GM12878 (cell line): Measurements from ENCODE around the gene POC5. TPM values are rescaled to one million over a fixed set of nuclear protein-coding genes. Genes with fewer than 3 reads are reported as not detected.

Experiments used
- ATAC-seq: fragments of 200-7000 bp; cut with Tn5 transposase; 3 replicates; pipeline ENCODE4 v1.9.1; 2020; ENCODE audit warnings: mild to moderate bottlenecking, moderate library complexity
- BruUV-seq: library from RNA; stranded (reverse); fragments of 400-500 nt; replicated peaks from 2 replicates; lab custom pipeline; 2021; lab: Mats Ljungman, UMichigan
- CTCF ChIA-PET: fragments of 300-600 bp; sonication (Branson Sonifier 250); formaldehyde crosslinking; extraction: SDS; loops from one replicate; lab custom pipeline; 2021; ENCODE audit warnings: inconsistent platforms; lab: Yijun Ruan, JAX
- POLR2A ChIA-PET: fragments of 350-600 bp; formaldehyde crosslinking; extraction: SDS; loops from one replicate; lab custom pipeline; 2021; ENCODE audit warnings: inconsistent platforms; lab: Charles Lee
- RAD21 ChIA-PET: fragments of 300-600 bp; sonication (Branson Sonifier 250); formaldehyde crosslinking; loops from one replicate; lab custom pipeline; 2023; ENCODE audit warnings: antibody characterized with exemption; ENCODE audit not compliant: unreplicated experiment; lab: Charles Lee
- SMC1A ChIA-PET: fragments of 300-600 bp; sonication (Branson Sonifier 250); formaldehyde crosslinking; loops from one replicate; lab custom pipeline; 2023; ENCODE audit not compliant: unreplicated experiment, uncharacterized antibody; lab: Charles Lee
- DNase-seq: peaks from one replicate; pipeline ENCODE4 v3.0.0-alpha.2; 2011; ENCODE audit warnings: low read depth, low spot score
- FAIRE-seq: peaks from 3 replicates; lab custom pipeline; 2011; peaks lifted over from hg19 to GRCh38; lab: Jason Lieb, UNC
- H2AFZ ChIP-seq: 2 replicates; pipeline ENCODE4 v1.6.0; 2011; ENCODE audit warnings: low read depth, low read length, control low read depth; ENCODE audit not compliant: control insufficient read depth
- H3K27ac ChIP-seq: 2 replicates; pipeline ENCODE4 v1.5.1; 2011; ENCODE audit warnings: control low read depth; ENCODE audit not compliant: control insufficient read depth, insufficient read depth
- H3K27me3 ChIP-seq, 2 experiments: replicated peaks in 1 of 2; 2 replicates each; pipeline versions ENCODE4 v1.6.0 to v1.6.1; 2011; ENCODE audit warnings: low read length in 1 of 2; ENCODE audit not compliant: control insufficient read depth in 2 of 2, insufficient read depth in 2 of 2
- H3K36me3 ChIP-seq, 2 experiments: 2 replicates each; pipeline ENCODE4 v1.5.1; 2011; ENCODE audit warnings: low read length in 1 of 2; ENCODE audit not compliant: control insufficient read depth in 2 of 2, insufficient read depth in 2 of 2
- H3K4me1 ChIP-seq: 2 replicates; pipeline ENCODE4 v1.6.1; 2011; ENCODE audit warnings: mild to moderate bottlenecking, low read length, moderate library complexity, mixed read lengths; ENCODE audit not compliant: control insufficient read depth, insufficient read depth
- H3K4me2 ChIP-seq: 2 replicates; pipeline ENCODE4 v1.6.0; 2011; ENCODE audit warnings: control low read depth; ENCODE audit not compliant: control insufficient read depth, insufficient read depth
- H3K4me3 ChIP-seq: fragments of 200-600 bp; sonication (generic); 2 replicates; pipeline ENCODE4 v1.5.1; 2016
- H3K79me2 ChIP-seq: 2 replicates; pipeline ENCODE4 v1.6.0; 2011; ENCODE audit warnings: low read length; ENCODE audit not compliant: control insufficient read depth, insufficient read depth
- H3K9ac ChIP-seq: 2 replicates; pipeline ENCODE4 v1.8.0; 2011; ENCODE audit warnings: low read length, control low read depth, mixed read lengths; ENCODE audit not compliant: control insufficient read depth, insufficient read depth
- H3K9me3 ChIP-seq: replicated peaks from 3 replicates; pipeline ENCODE4 v1.5.1; 2011; ENCODE audit warnings: mild to moderate bottlenecking, low read length; ENCODE audit not compliant: control insufficient read depth, insufficient read depth
- H4K20me1 ChIP-seq: 2 replicates; pipeline ENCODE4 v1.6.0; 2011; ENCODE audit not compliant: control insufficient read depth, insufficient read depth
- CEBPB ChIP-seq, 2 experiments: fragments of 150-350 bp in 1 of 2; IDR thresholded peaks; 2 replicates each; pipeline ENCODE4 v1.6.1; 2012 to 2014; ENCODE audit warnings: low read depth in 2 of 2, low read length in 2 of 2, borderline replicate concordance in 1 of 2, inconsistent platforms in 1 of 2
- CEBPZ ChIP-seq: fragments of 150-350 bp; IDR thresholded peaks from 2 replicates; pipeline ENCODE4 v1.6.1; 2016; ENCODE audit warnings: low read depth, low read length
- CHD2 ChIP-seq: IDR thresholded peaks from 2 replicates; pipeline ENCODE4 v1.6.1; 2011; ENCODE audit warnings: low read depth, low read length, improper control_type of control experiment, borderline replicate concordance
- EGR1 ChIP-seq, 2 experiments: IDR thresholded peaks; 1 replicate in 1 of 2; 2 replicates in 1 of 2; pipeline ENCODE4 v1.6.1; 2011 to 2012; ENCODE audit warnings: low read depth in 2 of 2, low read length in 2 of 2, borderline replicate concordance in 1 of 2, mild to moderate bottlenecking in 1 of 2, moderate library complexity in 1 of 2
- FOS ChIP-seq: IDR thresholded peaks from 3 replicates; pipeline ENCODE4 v1.6.1; 2011; ENCODE audit warnings: borderline replicate concordance; ENCODE audit not compliant: insufficient read length; ENCODE audit errors: extremely low read depth
- GATAD2B ChIP-seq: fragments of 450-650 bp; conservative IDR thresholded peaks from 2 replicates; pipeline ENCODE4 v1.6.1; 2017; ENCODE audit warnings: low read depth, mild to moderate bottlenecking, moderate library complexity
- HDAC2 ChIP-seq: fragments of 200-600 bp; sonication (generic); IDR thresholded peaks from 2 replicates; pipeline ENCODE4 v1.6.1; 2017
- IKZF1 ChIP-seq: fragments of 450-650 bp; conservative IDR thresholded peaks from 2 replicates; pipeline ENCODE4 v1.6.1; 2017; ENCODE audit warnings: antibody characterized with exemption, mild to moderate bottlenecking
- NFXL1 ChIP-seq: fragments of 450-650 bp; IDR thresholded peaks from 2 replicates; pipeline ENCODE4 v1.6.1; 2017; ENCODE audit warnings: antibody characterized with exemption, mild to moderate bottlenecking, borderline replicate concordance
- PAX8 ChIP-seq: fragments of 450-650 bp; IDR thresholded peaks from 2 replicates; pipeline ENCODE4 v1.6.1; 2017; ENCODE audit warnings: mild to moderate bottlenecking, moderate library complexity
- POLR2AphosphoS5 ChIP-seq: IDR thresholded peaks from 2 replicates; pipeline ENCODE4 v1.6.1; 2011; ENCODE audit warnings: mild to moderate bottlenecking, low read length, inconsistent platforms
- RBBP5 ChIP-seq: fragments of 200-600 bp; sonication (generic); conservative IDR thresholded peaks from 2 replicates; pipeline ENCODE4 v1.6.1; 2016
- SP1 ChIP-seq: IDR thresholded peaks from one replicate; pipeline ENCODE4 v1.6.1; 2011; ENCODE audit warnings: low read depth, low read length
- SPI1 ChIP-seq: IDR thresholded peaks from 2 replicates; pipeline ENCODE4 v1.6.1; 2011; ENCODE audit warnings: low read depth, mild to moderate bottlenecking, low read length, moderate library complexity, borderline replicate concordance; ENCODE audit not compliant: insufficient read depth
- STAT3 ChIP-seq: IDR thresholded peaks from 2 replicates; pipeline ENCODE4 v1.6.1; 2011; ENCODE audit warnings: low read depth, low read length, improper control_type of control experiment
- TCF12 ChIP-seq: IDR thresholded peaks from 2 replicates; pipeline ENCODE4 v1.6.1; 2011; ENCODE audit warnings: low read depth, mild to moderate bottlenecking, low read length
- ZNF622 ChIP-seq: fragments of 450-650 bp; IDR thresholded peaks from 2 replicates; pipeline ENCODE4 v1.6.1; 2017; ENCODE audit warnings: mild to moderate bottlenecking, inconsistent platforms
- WGBS: methylation state at CpG from one replicate; pipeline ENCODE4 v1.1.6; 2016; ENCODE audit warnings: low lambda C conversion rate; ENCODE audit not compliant: insufficient replicate concordance, insufficient coverage; ENCODE audit errors: missing lambda C conversion rate; 5-methylcytosine and 5-hydroxymethylcytosine counted together
- in situ Hi-C: fragments of 300-500 bp; cut with MboI; formaldehyde crosslinking; loops from 9 replicates; pipeline ENCODE4 v1.14.3; 2018; ENCODE audit warnings: mixed read lengths
- intact Hi-C: fragments of 100-400 bp; cut with micrococcal nuclease; formaldehyde crosslinking; loops from one replicate; pipeline ENCODE4 v1.14.2; 2022; ENCODE audit not compliant: unreplicated experiment
- polyA plus RNA-seq, 11 experiments: library from polyadenylated mRNA; depleted of rRNA in 4 of 11; unstranded in 6 of 11; stranded (reverse) in 5 of 11; fragments of >200 nt; fragmentation: Nextera tagmentation in 4 of 11; fragmentation: Illumina TruSeq in 1 of 11; extraction: Ambion mirVana in 4 of 11; extraction: Trizol in 1 of 11; gene quantifications; 1 replicate in 1 of 11; 2 replicates in 10 of 11; pipeline versions ENCODE4 v1.2.1 to v1.2.3, GENCODE V29; 2011 to 2016; ENCODE audit warnings: inconsistent platforms in 2 of 11, missing spikeins in 2 of 11, low read depth in 1 of 11
- total RNA-seq, 4 experiments: library from RNA; depleted of rRNA in 3 of 4; stranded (reverse); fragments of >200 nt in 3 of 4; fragmentation: Illumina TruSeq in 1 of 4; extraction: Trizol in 1 of 4; gene quantifications; 2 replicates each; pipeline versions ENCODE4 v1.2.1 to v1.2.3, GENCODE V29; 2013 to 2021
- TF ChIP-seq, protein P1 (sequence below): fragments of 450-650 bp; IDR thresholded peaks from 2 replicates; pipeline ENCODE4 v1.6.1; 2018; ENCODE audit warnings: mild to moderate bottlenecking, low read depth, moderate library complexity; ENCODE audit not compliant: partially characterized antibody

POC5 gene
- total and polyA plus RNA-seq, 10 of the 15 experiments (the other 5 are each of a cell fraction or from before 2014, with no cell fraction given) = 13.1 to 25.6 (median 21.8) TPM

DNA sequence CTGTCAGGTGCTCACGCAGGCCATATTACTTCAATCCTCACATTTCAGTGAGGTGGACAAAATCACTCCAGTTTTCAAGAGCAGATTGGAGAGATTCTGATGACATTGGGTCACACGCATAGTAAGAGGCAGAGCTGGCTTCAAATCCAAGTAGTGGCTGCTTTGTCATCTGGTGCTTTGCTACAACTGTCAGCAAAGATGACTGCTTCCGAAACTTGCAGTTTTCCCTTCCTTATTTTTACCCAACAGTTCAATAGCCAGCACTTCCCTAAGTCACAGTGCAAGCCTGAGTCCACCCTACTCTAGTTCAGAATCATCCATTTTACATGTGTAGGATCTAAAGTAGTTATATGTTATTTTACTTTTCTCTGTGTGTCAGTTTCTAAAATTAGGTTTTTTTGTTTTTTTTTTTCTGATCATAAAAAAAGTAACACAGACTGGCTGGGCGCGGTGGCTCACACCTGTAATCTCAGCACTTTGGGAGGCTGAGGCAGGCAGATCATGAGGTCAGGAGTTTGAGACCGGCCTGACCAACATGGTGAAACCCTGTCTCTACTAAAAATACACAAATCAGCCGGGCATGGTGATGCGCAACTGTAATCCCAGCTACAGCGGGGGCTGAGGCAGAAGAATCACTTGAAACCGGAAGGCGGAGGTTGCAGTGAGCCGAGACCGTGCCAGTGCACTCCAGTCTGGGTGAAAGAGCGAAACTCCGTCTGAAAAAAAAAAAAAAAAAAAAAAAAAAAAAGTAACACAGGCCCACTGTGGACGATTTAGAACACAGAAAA lies 56.4 kb downstream of the POC5 start:
- peak overlapping the region; percentile 38 for H3K27ac ChIP-seq
- peak overlapping the region; percentile 77 for H3K4me2 ChIP-seq
- no peaks in the 10 kb centered on the region for H3K79me2 ChIP-seq
- H3K4me3 ChIP-seq = no peak overlapping the region
- CTCF ChIA-PET = interaction anchor here (0.7 to 2.4 kb wide), 5 partner anchors 8 to 596 kb away, joined by 3 to 13 read pairs (median 4); no protein-coding TSS in a partner anchor
- SMC1A ChIA-PET = interaction anchor here (1.0 to 2.9 kb wide), 7 partner anchors 8 to 151 kb away, joined by 3 to 16 read pairs (median 5); no protein-coding TSS in a partner anchor
- H4K20me1 ChIP-seq = no peaks in the 10 kb centered on the region
- DNase-seq (peak; percentile 48), FAIRE-seq (no peak), ATAC-seq (peak; percentile 86)
- BruUV-seq = no TSS peak
- no peaks in the 10 kb centered on the region for H3K36me3 ChIP-seq
- 70% methylated on average over 15 of the region's 16 CpGs for WGBS
- in situ Hi-C loops = no loop called here
- H3K27me3 ChIP-seq = no peaks in the 10 kb centered on the region
- POLR2A ChIA-PET = interaction anchor here (0.6 kb wide), 1 partner anchor 53 kb away, joined by 3 read pairs; no protein-coding TSS in a partner anchor
- H2AFZ ChIP-seq = peak overlapping the region; percentile 38
- intact Hi-C loops = loop anchor here (10.0 kb wide), 1 partner anchor 246 kb away; no protein-coding TSS in a partner anchor
- no peak overlapping the region for H3K9ac ChIP-seq
- peaks cover 11% of the 10 kb centered on the region; the same call in 1 of the 2 replicates for H3K4me1 ChIP-seq
- RAD21 ChIA-PET = interaction anchor here (0.9 to 4.6 kb wide), 4 partner anchors 8 to 151 kb away, joined by 3 to 19 read pairs (median 6); no protein-coding TSS in a partner anchor
- no peaks in the 10 kb centered on the region for H3K9me3 ChIP-seq
- no peak for TF ChIP-seq POLR2AphosphoS5
- TF ChIP-seq NFXL1 = no peak
- TF ChIP-seq IKZF1 = 0 out of 2 replicates have a peak, but pooled peaks have one; percentile 18
- TF ChIP-seq STAT3 = no peak
- TF ChIP-seq FOS = no peak
- no peak for TF ChIP-seq CHD2
- TF ChIP-seq PAX8 = no peak
- TF ChIP-seq CEBPZ = no peak
- TF ChIP-seq SP1 = no peak
- TF ChIP-seq, protein P1, sequence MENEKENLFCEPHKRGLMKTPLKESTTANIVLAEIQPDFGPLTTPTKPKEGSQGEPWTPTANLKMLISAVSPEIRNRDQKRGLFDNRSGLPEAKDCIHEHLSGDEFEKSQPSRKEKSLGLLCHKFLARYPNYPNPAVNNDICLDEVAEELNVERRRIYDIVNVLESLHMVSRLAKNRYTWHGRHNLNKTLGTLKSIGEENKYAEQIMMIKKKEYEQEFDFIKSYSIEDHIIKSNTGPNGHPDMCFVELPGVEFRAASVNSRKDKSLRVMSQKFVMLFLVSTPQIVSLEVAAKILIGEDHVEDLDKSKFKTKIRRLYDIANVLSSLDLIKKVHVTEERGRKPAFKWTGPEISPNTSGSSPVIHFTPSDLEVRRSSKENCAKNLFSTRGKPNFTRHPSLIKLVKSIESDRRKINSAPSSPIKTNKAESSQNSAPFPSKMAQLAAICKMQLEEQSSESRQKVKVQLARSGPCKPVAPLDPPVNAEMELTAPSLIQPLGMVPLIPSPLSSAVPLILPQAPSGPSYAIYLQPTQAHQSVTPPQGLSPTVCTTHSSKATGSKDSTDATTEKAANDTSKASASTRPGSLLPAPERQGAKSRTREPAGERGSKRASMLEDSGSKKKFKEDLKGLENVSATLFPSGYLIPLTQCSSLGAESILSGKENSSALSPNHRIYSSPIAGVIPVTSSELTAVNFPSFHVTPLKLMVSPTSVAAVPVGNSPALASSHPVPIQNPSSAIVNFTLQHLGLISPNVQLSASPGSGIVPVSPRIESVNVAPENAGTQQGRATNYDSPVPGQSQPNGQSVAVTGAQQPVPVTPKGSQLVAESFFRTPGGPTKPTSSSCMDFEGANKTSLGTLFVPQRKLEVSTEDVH = no peak
- 0 out of 4 replicates have a peak, but pooled peaks of 1 of the 2 experiments have one; percentile 36 for TF ChIP-seq CEBPB (IDR thresholded peaks at IDR 0.05; ENCODE audit: borderline replicate concordance in 1 of 2, low read depth in 2 of 2, low read length in 2 of 2)
- no peak for TF ChIP-seq HDAC2
- no peak for TF ChIP-seq GATAD2B
- TF ChIP-seq EGR1 (IDR thresholded peaks at IDR 0.05; ENCODE audit: borderline replicate concordance in 1 of 2, low read depth in 2 of 2, low read length in 2 of 2) = peak in 1 of 2 experiments; percentile 9; a peak in 1 of 3 replicates
- TF ChIP-seq RBBP5 = no peak
- no peak for TF ChIP-seq ZNF622
- no peak for TF ChIP-seq TCF12
- peak; percentile 75 for TF ChIP-seq SPI1
